ENCODE results near the gene RNF34.

DNA sequence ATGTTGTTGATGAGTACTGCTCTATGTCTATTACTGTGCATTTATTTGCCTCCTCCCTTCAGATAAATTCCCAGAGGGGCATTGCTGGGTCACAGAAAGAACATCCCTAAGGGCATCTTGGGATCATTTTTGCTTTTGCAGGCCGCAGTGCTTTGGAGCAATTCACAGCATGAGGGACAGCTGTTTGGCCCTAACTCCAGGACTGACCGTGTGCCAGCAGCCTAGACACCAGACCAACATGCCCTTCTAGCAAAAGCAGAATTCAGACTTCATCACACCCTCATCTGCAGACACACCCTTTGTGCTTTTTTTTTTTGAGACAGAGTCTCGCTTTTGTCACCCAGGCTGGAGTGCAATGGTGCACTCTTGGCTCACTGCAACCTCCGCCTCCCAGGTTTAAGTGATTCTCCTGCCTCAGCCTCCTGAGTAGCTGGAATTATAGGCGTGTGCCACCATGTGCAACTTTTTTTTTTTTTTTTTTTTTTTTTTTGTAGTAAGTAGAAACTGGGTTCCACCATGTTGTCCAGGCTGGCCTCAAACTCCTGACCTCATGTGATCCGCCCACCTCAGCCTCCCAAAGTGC lies 31.0 kb downstream of the RNF34 start:
- TF ChIP-seq, protein P1, sequence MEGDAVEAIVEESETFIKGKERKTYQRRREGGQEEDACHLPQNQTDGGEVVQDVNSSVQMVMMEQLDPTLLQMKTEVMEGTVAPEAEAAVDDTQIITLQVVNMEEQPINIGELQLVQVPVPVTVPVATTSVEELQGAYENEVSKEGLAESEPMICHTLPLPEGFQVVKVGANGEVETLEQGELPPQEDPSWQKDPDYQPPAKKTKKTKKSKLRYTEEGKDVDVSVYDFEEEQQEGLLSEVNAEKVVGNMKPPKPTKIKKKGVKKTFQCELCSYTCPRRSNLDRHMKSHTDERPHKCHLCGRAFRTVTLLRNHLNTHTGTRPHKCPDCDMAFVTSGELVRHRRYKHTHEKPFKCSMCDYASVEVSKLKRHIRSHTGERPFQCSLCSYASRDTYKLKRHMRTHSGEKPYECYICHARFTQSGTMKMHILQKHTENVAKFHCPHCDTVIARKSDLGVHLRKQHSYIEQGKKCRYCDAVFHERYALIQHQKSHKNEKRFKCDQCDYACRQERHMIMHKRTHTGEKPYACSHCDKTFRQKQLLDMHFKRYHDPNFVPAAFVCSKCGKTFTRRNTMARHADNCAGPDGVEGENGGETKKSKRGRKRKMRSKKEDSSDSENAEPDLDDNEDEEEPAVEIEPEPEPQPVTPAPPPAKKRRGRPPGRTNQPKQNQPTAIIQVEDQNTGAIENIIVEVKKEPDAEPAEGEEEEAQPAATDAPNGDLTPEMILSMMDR (IDR thresholded peaks at IDR 0.05): no peak
- TF ChIP-seq SMC3 (IDR thresholded peaks at IDR 0.05; ENCODE audit: low read depth, low read length) (no peak), NRF1 (IDR thresholded peaks at IDR 0.05; ENCODE audit: low read depth, low read length) (no peak), YY1 (IDR thresholded peaks at IDR 0.05; ENCODE audit: low read depth) (no peak), EP300 (IDR thresholded peaks at IDR 0.05; ENCODE audit: borderline replicate concordance in 1 of 2, low read depth in 1 of 2, low read length in 1 of 2) (no peak), EZH2phosphoT487 (IDR thresholded peaks at IDR 0.05; ENCODE audit: borderline replicate concordance, low read depth) (no peak)
- TF ChIP-seq, protein P2, sequence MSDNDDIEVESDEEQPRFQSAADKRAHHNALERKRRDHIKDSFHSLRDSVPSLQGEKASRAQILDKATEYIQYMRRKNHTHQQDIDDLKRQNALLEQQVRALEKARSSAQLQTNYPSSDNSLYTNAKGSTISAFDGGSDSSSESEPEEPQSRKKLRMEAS (IDR thresholded peaks at IDR 0.05; ENCODE audit: low read depth): no peak
- TF ChIP-seq, protein P3, sequence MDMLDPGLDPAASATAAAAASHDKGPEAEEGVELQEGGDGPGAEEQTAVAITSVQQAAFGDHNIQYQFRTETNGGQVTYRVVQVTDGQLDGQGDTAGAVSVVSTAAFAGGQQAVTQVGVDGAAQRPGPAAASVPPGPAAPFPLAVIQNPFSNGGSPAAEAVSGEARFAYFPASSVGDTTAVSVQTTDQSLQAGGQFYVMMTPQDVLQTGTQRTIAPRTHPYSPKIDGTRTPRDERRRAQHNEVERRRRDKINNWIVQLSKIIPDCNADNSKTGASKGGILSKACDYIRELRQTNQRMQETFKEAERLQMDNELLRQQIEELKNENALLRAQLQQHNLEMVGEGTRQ (IDR thresholded peaks at IDR 0.05; ENCODE audit: borderline replicate concordance, low read depth, low read length): no peak
- TF ChIP-seq, protein P4, sequence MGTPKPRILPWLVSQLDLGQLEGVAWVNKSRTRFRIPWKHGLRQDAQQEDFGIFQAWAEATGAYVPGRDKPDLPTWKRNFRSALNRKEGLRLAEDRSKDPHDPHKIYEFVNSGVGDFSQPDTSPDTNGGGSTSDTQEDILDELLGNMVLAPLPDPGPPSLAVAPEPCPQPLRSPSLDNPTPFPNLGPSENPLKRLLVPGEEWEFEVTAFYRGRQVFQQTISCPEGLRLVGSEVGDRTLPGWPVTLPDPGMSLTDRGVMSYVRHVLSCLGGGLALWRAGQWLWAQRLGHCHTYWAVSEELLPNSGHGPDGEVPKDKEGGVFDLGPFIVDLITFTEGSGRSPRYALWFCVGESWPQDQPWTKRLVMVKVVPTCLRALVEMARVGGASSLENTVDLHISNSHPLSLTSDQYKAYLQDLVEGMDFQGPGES (IDR thresholded peaks at IDR 0.05; ENCODE audit: low read depth, low read length): no peak
